ENCODE results near the gene NMUR2. TPM values are rescaled to one million over a fixed set of nuclear protein-coding genes. Genes with fewer than 3 reads are reported as not detected.

The NMUR2 gene
- total and polyA plus RNA-seq, 2 donors (not counting 3 experiments of a cell fraction or from before 2014, with no cell fraction given): not detected

- no peaks in the 10 kb centered on the region for H3K9me1 ChIP-seq (replicated peaks; ENCODE audit: control insufficient read depth, extremely low read depth, insufficient read depth, low read length)
- H3K79me2 ChIP-seq (ENCODE audit: control insufficient read depth, insufficient read depth, low read length): no peaks in the 10 kb centered on the region
- no peaks in the 10 kb centered on the region for H3K4me1 ChIP-seq (ENCODE audit: control insufficient read depth, extremely low read depth, insufficient read depth, low read length)
- no peak overlapping the region for H3K4me2 ChIP-seq (ENCODE audit: insufficient read depth, low read length)
- FAIRE-seq (no peak), DNase-seq (ENCODE audit: low read depth, low spot score) (no peak)
- no peak overlapping the region for H3K9ac ChIP-seq (replicated peaks; ENCODE audit: extremely low read depth, insufficient read depth, low read length)
- H3K9me3 ChIP-seq (replicated peaks; ENCODE audit: control insufficient read depth, insufficient read depth, low read length): peaks cover 2% of the 10 kb centered on the region
- TF ChIP-seq FOS (IDR thresholded peaks at IDR 0.05; ENCODE audit: borderline replicate concordance, insufficient read depth, low read length): no peak
- TF ChIP-seq GATA2 (IDR thresholded peaks at IDR 0.05; ENCODE audit: insufficient read depth, insufficient read length, low read depth, low read length): no peak
- TF ChIP-seq, protein P1, sequence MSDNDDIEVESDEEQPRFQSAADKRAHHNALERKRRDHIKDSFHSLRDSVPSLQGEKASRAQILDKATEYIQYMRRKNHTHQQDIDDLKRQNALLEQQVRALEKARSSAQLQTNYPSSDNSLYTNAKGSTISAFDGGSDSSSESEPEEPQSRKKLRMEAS (IDR thresholded peaks at IDR 0.05; ENCODE audit: insufficient read depth, insufficient read length): no peak
- no peak for TF ChIP-seq EZH2 (IDR thresholded peaks at IDR 0.05; ENCODE audit: borderline replicate concordance, low read depth, low read length, severe bottlenecking)
- no peak for TF ChIP-seq POLR2AphosphoS5 (IDR thresholded peaks at IDR 0.05; ENCODE audit: insufficient read depth, low read depth, low read length)
- no peak for TF ChIP-seq JUN (IDR thresholded peaks at IDR 0.05; ENCODE audit: borderline replicate concordance, insufficient read depth, insufficient read length, low read depth)
- no peak for TF ChIP-seq POLR2A (IDR thresholded peaks at IDR 0.05; ENCODE audit: low read depth, low read length)
- TF ChIP-seq CTCF (IDR thresholded peaks at IDR 0.05; ENCODE audit: extremely low read depth in 1 of 2, insufficient read depth in 1 of 2, low read depth in 1 of 2, low read length in 2 of 2): no peak
- no peaks in the 10 kb centered on the region for H4K20me1 ChIP-seq (replicated peaks; ENCODE audit: control insufficient read depth, extremely low read depth, insufficient read depth, low read length)
- intact Hi-C loops (cut with micrococcal nuclease) (no loop called here), dilution Hi-C loops (cut with MboI; ENCODE audit: extremely low pct_ligation_motif_present, low sequenced_read_pairs) (no loop called here)
- ChIA-PET POLR2A (no interaction called here), CTCF (no interaction called here)
- no peak overlapping the region for H2AFZ ChIP-seq (ENCODE audit: low read depth, low read length)
- no peak overlapping the region for H3K27ac ChIP-seq (ENCODE audit: insufficient read depth, low read depth, low read length)
- H3K4me3 ChIP-seq (replicated peaks in 1 of 3; ENCODE audit: insufficient read depth in 1 of 3, low read depth in 1 of 3, low read length in 3 of 3): no peak overlapping the region
- H3K36me3 ChIP-seq (ENCODE audit: control insufficient read depth in 2 of 2, extremely low read depth in 1 of 2, insufficient read depth in 2 of 2, low read length in 2 of 2): no peaks in the 10 kb centered on the region
- no peaks in the 10 kb centered on the region for H3K27me3 ChIP-seq (ENCODE audit: control insufficient read depth in 2 of 2, insufficient read depth in 2 of 2, low read length in 2 of 2)
- no TSS peak for BruUV-seq (replicated peaks)
Observed at GRCh38 chr5:152356506-152356905, 48.6 kb downstream of the NMUR2 start.

Measured in endothelial cell of umbilical vein (primary cell).